OCI-LY1 (cell line): ENCODE results near the gene EXT2.

Experiments
- H2AFZ ChIP-seq: fragments of 200-600 bp; sonication (generic), shearing (Covaris generic); 2 replicates; pipeline ENCODE4 v1.6.0; 2014; ENCODE audit warnings: antibody characterized with exemption, mild to moderate bottlenecking, low read length
- H3F3A ChIP-seq: fragments of 200-600 bp; sonication (generic), shearing (Covaris generic); 2 replicates; pipeline ENCODE4 v1.6.0; 2014; ENCODE audit warnings: mild to moderate bottlenecking, antibody characterized with exemption, low read length, moderate library complexity; ENCODE audit not compliant: insufficient read depth
- H3K27ac ChIP-seq: fragments of 200-600 bp; sonication (generic); 2 replicates; pipeline ENCODE4 v1.5.1; 2014; ENCODE audit warnings: low read length, mixed run types, mild to moderate bottlenecking, low read depth; ENCODE audit not compliant: poor library complexity, severe bottlenecking
- H3K27me3 ChIP-seq: fragments of 200-600 bp; sonication (generic); 2 replicates; pipeline ENCODE4 v1.6.0; 2014; ENCODE audit warnings: antibody characterized with exemption, mild to moderate bottlenecking, low read length, moderate library complexity; ENCODE audit not compliant: insufficient read depth
- H3K36me3 ChIP-seq: fragments of 200-600 bp; sonication (generic); 2 replicates; pipeline ENCODE4 v1.6.1; 2014; ENCODE audit warnings: mild to moderate bottlenecking, antibody characterized with exemption, low read length, moderate library complexity, mixed read lengths; ENCODE audit not compliant: insufficient read depth
- H3K4me1 ChIP-seq: fragments of 200-600 bp; sonication (generic); 2 replicates; pipeline ENCODE4 v1.5.1; 2014; ENCODE audit warnings: mild to moderate bottlenecking, low read length, moderate library complexity; ENCODE audit not compliant: insufficient read depth, severe bottlenecking
- H3K4me2 ChIP-seq: fragments of 200-600 bp; sonication (generic), shearing (Covaris generic); 2 replicates; pipeline ENCODE4 v1.6.1; 2014; ENCODE audit warnings: low read length
- H3K4me3 ChIP-seq: fragments of 200-600 bp; sonication (generic); 2 replicates; pipeline ENCODE4 v1.5.1; 2014; ENCODE audit warnings: low read length, low read depth, mild to moderate bottlenecking, mixed read lengths; ENCODE audit not compliant: poor library complexity, severe bottlenecking
- H3K79me2 ChIP-seq: fragments of 200-600 bp; shearing (Covaris generic); 2 replicates; pipeline ENCODE4 v1.6.1; 2016; ENCODE audit warnings: mixed run types, low read length, mixed read lengths; ENCODE audit not compliant: insufficient read depth
- H3K9ac ChIP-seq: fragments of 200-600 bp; sonication (generic), shearing (Covaris generic); 2 replicates; pipeline ENCODE4 v1.6.1; 2014; ENCODE audit warnings: mild to moderate bottlenecking, low read length, mixed read lengths
- H3K9me2 ChIP-seq: fragments of 200-600 bp; sonication (generic), shearing (Covaris generic); 2 replicates; pipeline ENCODE4 v1.6.1; 2014; ENCODE audit warnings: low read depth, mild to moderate bottlenecking, low read length, mixed read lengths
- H3K9me3 ChIP-seq: fragments of 200-600 bp; shearing (Covaris generic); 2 replicates; pipeline ENCODE4 v1.6.1; 2014; ENCODE audit warnings: low read length, mixed read lengths
- H4K20me1 ChIP-seq: fragments of 200-600 bp; sonication (generic), shearing (Covaris generic); 2 replicates; pipeline ENCODE4 v1.6.0; 2016; ENCODE audit warnings: mild to moderate bottlenecking, low read length; ENCODE audit not compliant: insufficient read depth
- CTCF ChIP-seq: fragments of 200-600 bp; sonication (generic), shearing (Covaris generic); IDR thresholded peaks from 2 replicates; pipeline ENCODE4 v1.5.1; 2017; ENCODE audit warnings: mild to moderate bottlenecking, antibody characterized with exemption, low read length, moderate library complexity, mixed read lengths
- EZH2 ChIP-seq: fragments of 200-600 bp; sonication (generic), shearing (Covaris generic); IDR thresholded peaks from 2 replicates; pipeline ENCODE4 v1.8.0; 2017; ENCODE audit warnings: borderline replicate concordance, mixed run types, mild to moderate bottlenecking, antibody characterized with exemption, low read length, moderate library complexity, mixed read lengths

Gene EXT2

GRCh38 chr11:44275961-44276550 is 180.6 kb downstream of the EXT2 start:
- no peaks in the 10 kb centered on the region for H3K9me3 ChIP-seq
- H3K9ac ChIP-seq, result no peak overlapping the region
- H3K27me3 ChIP-seq, result no peaks in the 10 kb centered on the region
- H3K4me1 ChIP-seq, result no peaks in the 10 kb centered on the region
- no peak overlapping the region for H3K27ac ChIP-seq
- no peak overlapping the region for H3K4me2 ChIP-seq
- H3K9me2 ChIP-seq, result no peaks in the 10 kb centered on the region
- TF ChIP-seq CTCF (no peak), EZH2 (no peak)
- H3F3A ChIP-seq, result no peaks in the 10 kb centered on the region
- no peak overlapping the region for H3K4me3 ChIP-seq
- H3K36me3 ChIP-seq, result no peaks in the 10 kb centered on the region
- no peak overlapping the region for H2AFZ ChIP-seq
- H4K20me1 ChIP-seq, result no peaks in the 10 kb centered on the region
- no peaks in the 10 kb centered on the region for H3K79me2 ChIP-seq

- 0 out of 2 replicates have a peak, but pooled peaks cover 5% of the 10 kb centered on the region for H3K27me3 ChIP-seq
- TF ChIP-seq CTCF (no peak), EZH2 (no peak)
- no peak overlapping the region for H3K4me3 ChIP-seq
- no peak overlapping the region for H3K27ac ChIP-seq
- H3K9me3 ChIP-seq, result no peaks in the 10 kb centered on the region
- H4K20me1 ChIP-seq, result no peaks in the 10 kb centered on the region
- H3K79me2 ChIP-seq, result no peaks in the 10 kb centered on the region
- no peak overlapping the region for H3K4me2 ChIP-seq
- H3K9ac ChIP-seq, result no peak overlapping the region
- no peak overlapping the region for H2AFZ ChIP-seq
- no peaks in the 10 kb centered on the region for H3K4me1 ChIP-seq
- no peaks in the 10 kb centered on the region for H3K9me2 ChIP-seq
- H3F3A ChIP-seq, result no peaks in the 10 kb centered on the region
- no peaks in the 10 kb centered on the region for H3K36me3 ChIP-seq
Observed at GRCh38 chr11:44277196-44278090, 182.0 kb downstream of the EXT2 start.

- H3K9ac ChIP-seq, result no peak overlapping the region
- H4K20me1 ChIP-seq, result no peaks in the 10 kb centered on the region
- no peaks in the 10 kb centered on the region for H3K4me1 ChIP-seq
- no peaks in the 10 kb centered on the region for H3F3A ChIP-seq
- H3K9me3 ChIP-seq, result no peaks in the 10 kb centered on the region
- no peak overlapping the region for H3K27ac ChIP-seq
- H3K36me3 ChIP-seq, result no peaks in the 10 kb centered on the region
- H3K79me2 ChIP-seq, result no peaks in the 10 kb centered on the region
- H3K4me3 ChIP-seq, result no peak overlapping the region
- no peak overlapping the region for H2AFZ ChIP-seq
- 0 out of 2 replicates have a peak, but pooled peaks cover 5% of the 10 kb centered on the region for H3K27me3 ChIP-seq
- TF ChIP-seq EZH2 (no peak), CTCF (no peak)
- H3K4me2 ChIP-seq, result no peak overlapping the region
- no peaks in the 10 kb centered on the region for H3K9me2 ChIP-seq
Observed at GRCh38 chr11:44279483-44279882, 184.0 kb downstream of the EXT2 start.
